ENCODE measurements around the gene MRGPRF. TPM values are rescaled to one million over a fixed set of nuclear protein-coding genes. Genes with fewer than 3 reads are reported as not detected.

The MRGPRF gene
- total and polyA plus RNA-seq, 2 donors (not counting 1 experiment from before 2014, with no cell fraction given): not detected

GRCh38 chr11:68969386-68969785 is 43.7 kb downstream of the MRGPRF start:
- POLR2A ChIA-PET: no interaction called here
- no peaks in the 10 kb centered on the region for H3K4me1 Mint-ChIP-seq
- Histone ChIP-seq H3K79me2 (ENCODE audit: control insufficient read depth, insufficient read depth, low read length) (no peaks in the 10 kb centered on the region), H4K20me1 (ENCODE audit: control insufficient read depth, insufficient read depth, low read length, poor library complexity, severe bottlenecking) (no peaks in the 10 kb centered on the region), H3K4me3 (ENCODE audit: control extremely low read depth in 1 of 5, extremely low read depth in 1 of 5, insufficient read depth in 1 of 5, low read depth in 2 of 5, low read length in 4 of 5) (no peak overlapping the region), H2AFZ (ENCODE audit: insufficient read depth, low read depth, low read length, poor library complexity, severe bottlenecking) (no peak overlapping the region), H3K27ac (ENCODE audit: low read length in 2 of 2) (no peak overlapping the region), H3K4me1 (ENCODE audit: control insufficient read depth in 2 of 2, insufficient read depth in 2 of 2, low read length in 2 of 2) (no peaks in the 10 kb centered on the region), H3K36me3 (replicated peaks in 1 of 2; ENCODE audit: control extremely low read depth in 1 of 2, control insufficient read depth in 1 of 2, extremely low read depth in 1 of 2, insufficient read depth in 2 of 2, low read length in 1 of 2) (no peaks in the 10 kb centered on the region), H3K9me3 (ENCODE audit: control extremely low read depth in 1 of 3, control insufficient read depth in 2 of 3, insufficient read depth in 1 of 3, low read length in 2 of 3) (peaks cover 0 to 8% (median 0%) of the 10 kb centered on the region in 3 donors), H3K4me2 (replicated peaks; ENCODE audit: low read depth, low read length, poor library complexity, severe bottlenecking) (no peak overlapping the region), H3K9ac (ENCODE audit: low read length) (no peak overlapping the region), H3K27me3 (replicated peaks in 1 of 4; ENCODE audit: control extremely low read depth in 1 of 4, control insufficient read depth in 3 of 4, insufficient read depth in 4 of 4, low read length in 3 of 4) (peaks cover 0 to 6% (median 3%) of the 10 kb centered on the region in 4 experiments)
- no peak overlapping the region for H3K4me3 Mint-ChIP-seq
- H3K27ac Mint-ChIP-seq: no peak overlapping the region
- H3K9me3 Mint-ChIP-seq (ENCODE audit: insufficient read depth): peaks cover 4% of the 10 kb centered on the region
- peaks cover 10% of the 10 kb centered on the region for H3K27me3 Mint-ChIP-seq
- intact Hi-C loops (cut with micrococcal nuclease): no loop called here
- no peak for DNase-seq
- no peak for ATAC-seq (ENCODE audit: low read depth)
- 75% methylated on average over 8 of the region's 8 CpGs for WGBS (ENCODE audit: insufficient coverage)
- no peak for TF ChIP-seq CTCF (IDR thresholded peaks at IDR 0.05)
- no peak for TF ChIP-seq EZH2 (IDR thresholded peaks at IDR 0.05; ENCODE audit: borderline replicate concordance, insufficient read depth, low read depth, low read length, poor library complexity, severe bottlenecking)
- CTCF ChIA-PET: interaction anchor here (0.5 to 0.6 kb wide), 2 partner anchors 56 to 241 kb away, joined by 3 read pairs; no protein-coding TSS in a partner anchor

GRCh38 chr11:68968306-68969250 is 44.5 kb downstream of the MRGPRF start:
- POLR2A ChIA-PET: no interaction called here

More at GRCh38 chr11:68968306-68969250, 44.5 kb downstream of the MRGPRF start:
- Histone ChIP-seq H2AFZ (ENCODE audit: insufficient read depth, low read depth, low read length, poor library complexity, severe bottlenecking) (no peak overlapping the region), H3K4me1 (ENCODE audit: control insufficient read depth in 2 of 2, insufficient read depth in 2 of 2, low read length in 2 of 2) (no peaks in the 10 kb centered on the region), H4K20me1 (ENCODE audit: control insufficient read depth, insufficient read depth, low read length, poor library complexity, severe bottlenecking) (no peaks in the 10 kb centered on the region), H3K79me2 (ENCODE audit: control insufficient read depth, insufficient read depth, low read length) (no peaks in the 10 kb centered on the region), H3K36me3 (replicated peaks in 1 of 2; ENCODE audit: control extremely low read depth in 1 of 2, control insufficient read depth in 1 of 2, extremely low read depth in 1 of 2, insufficient read depth in 2 of 2, low read length in 1 of 2) (no peaks in the 10 kb centered on the region), H3K9ac (ENCODE audit: low read length) (no peak overlapping the region), H3K27ac (ENCODE audit: low read length in 2 of 2) (no peak overlapping the region), H3K27me3 (replicated peaks in 1 of 4; ENCODE audit: control extremely low read depth in 1 of 4, control insufficient read depth in 3 of 4, insufficient read depth in 4 of 4, low read length in 3 of 4) (peaks cover 0 to 6% (median 3%) of the 10 kb centered on the region in 4 experiments), H3K4me3 (ENCODE audit: control extremely low read depth in 1 of 5, extremely low read depth in 1 of 5, insufficient read depth in 1 of 5, low read depth in 2 of 5, low read length in 4 of 5) (no peak overlapping the region), H3K9me3 (ENCODE audit: control extremely low read depth in 1 of 3, control insufficient read depth in 2 of 3, insufficient read depth in 1 of 3, low read length in 2 of 3) (peaks cover 0 to 14% (median 0%) of the 10 kb centered on the region in 3 donors), H3K4me2 (replicated peaks; ENCODE audit: low read depth, low read length, poor library complexity, severe bottlenecking) (no peak overlapping the region)
- DNase-seq (no peak), ATAC-seq (ENCODE audit: low read depth) (no peak)
- no peak overlapping the region for H3K27ac Mint-ChIP-seq
- peaks cover 4% of the 10 kb centered on the region for H3K9me3 Mint-ChIP-seq (ENCODE audit: insufficient read depth)
- TF ChIP-seq CTCF (IDR thresholded peaks at IDR 0.05): no peak
- no peak for TF ChIP-seq EZH2 (IDR thresholded peaks at IDR 0.05; ENCODE audit: borderline replicate concordance, insufficient read depth, low read depth, low read length, poor library complexity, severe bottlenecking)
- WGBS (ENCODE audit: insufficient coverage): 81% methylated on average over 25 of the region's 29 CpGs
- H3K27me3 Mint-ChIP-seq: peaks cover 10% of the 10 kb centered on the region
- no peak overlapping the region for H3K4me3 Mint-ChIP-seq
- H3K4me1 Mint-ChIP-seq: no peaks in the 10 kb centered on the region
- intact Hi-C loops (cut with micrococcal nuclease): no loop called here
- CTCF ChIA-PET: no interaction called here

All from B cell (primary cell).